Measurements from ENCODE around the gene FLCN.

The FLCN gene

DNA sequence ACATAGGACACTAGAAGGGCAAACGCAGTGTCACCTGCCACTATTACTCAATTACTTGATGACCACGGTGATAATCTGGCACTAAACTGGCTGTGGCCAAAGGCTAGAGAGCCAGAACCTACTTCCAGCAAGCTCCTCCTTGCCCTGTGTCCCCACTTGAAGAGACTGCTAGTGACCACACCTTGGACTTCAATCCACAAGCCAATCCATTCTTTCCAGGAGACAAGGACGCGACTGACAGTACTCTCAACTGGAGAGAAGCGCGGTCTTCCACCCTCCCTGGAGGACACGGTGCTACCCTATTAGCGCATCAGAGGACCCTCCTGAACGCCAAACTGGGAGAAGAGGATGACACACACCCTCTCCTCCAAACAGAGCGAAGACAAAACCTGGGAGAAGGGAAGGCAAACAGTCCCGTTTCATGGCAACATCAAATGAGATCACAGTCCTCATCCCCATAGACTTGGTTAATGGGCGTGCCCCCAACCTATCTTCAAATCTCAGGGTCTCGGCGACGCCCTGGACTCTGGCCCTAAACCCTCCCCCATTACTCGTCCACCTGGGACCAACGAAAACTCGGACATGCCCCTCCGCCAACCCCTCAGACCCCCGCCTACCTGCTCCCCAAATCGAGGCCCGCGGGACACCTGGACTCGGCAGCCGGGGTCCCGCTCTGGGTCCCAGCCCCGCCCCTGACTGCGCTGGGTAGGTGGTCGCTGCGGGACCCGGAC is 508 bp downstream of the FLCN start:
- peak in 1 of 3 donors; percentile 13 for DNase-seq (ENCODE audit: low read depth in 3 of 3)

DNA sequence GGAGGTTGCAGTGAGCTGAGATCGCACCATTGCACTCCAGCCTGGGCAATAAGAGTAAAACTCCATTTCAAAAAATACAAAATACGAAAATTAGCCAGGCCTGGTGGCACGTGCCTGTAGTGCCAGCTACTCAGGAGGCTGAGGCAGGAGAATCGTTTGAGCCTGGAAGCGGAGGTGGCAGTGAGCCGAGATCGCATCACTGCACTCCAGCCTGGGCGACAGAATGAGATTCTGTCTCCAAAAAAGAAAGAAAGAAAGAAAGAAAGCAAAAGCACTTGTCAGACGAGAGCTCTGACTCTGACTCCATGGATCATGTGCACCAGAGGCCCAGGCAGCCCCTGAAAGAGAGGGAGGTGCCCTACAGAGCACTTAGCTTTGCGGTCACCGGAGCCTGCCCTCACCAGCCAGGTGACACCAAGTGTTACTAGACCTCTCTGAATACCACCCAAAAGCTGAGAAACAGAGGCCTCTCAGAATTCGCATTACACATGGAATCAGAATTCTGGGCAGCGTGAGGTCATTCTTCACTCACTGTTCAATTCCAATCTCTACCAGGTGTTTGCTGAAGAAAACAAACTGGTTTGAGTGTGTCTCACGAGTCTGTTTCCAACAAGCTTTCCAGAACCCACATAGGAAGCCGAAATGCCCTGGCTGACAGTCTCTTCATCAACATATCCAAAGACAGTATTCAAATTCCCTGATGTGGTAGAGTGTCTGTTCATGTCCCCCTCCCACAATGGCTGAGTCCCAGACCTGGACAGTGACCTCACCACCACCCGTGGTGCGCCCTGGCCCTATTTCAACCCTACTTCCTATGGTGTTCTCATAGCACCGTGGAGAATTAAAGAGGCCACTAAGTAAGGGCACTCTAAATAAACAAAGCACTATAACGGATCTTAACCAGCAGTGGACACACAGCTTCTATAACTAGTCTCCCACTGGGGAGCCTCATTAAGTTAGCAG is 1.5 kb downstream of the FLCN start:
- DNase-seq (ENCODE audit: low read depth in 3 of 3), result no peak

DNA sequence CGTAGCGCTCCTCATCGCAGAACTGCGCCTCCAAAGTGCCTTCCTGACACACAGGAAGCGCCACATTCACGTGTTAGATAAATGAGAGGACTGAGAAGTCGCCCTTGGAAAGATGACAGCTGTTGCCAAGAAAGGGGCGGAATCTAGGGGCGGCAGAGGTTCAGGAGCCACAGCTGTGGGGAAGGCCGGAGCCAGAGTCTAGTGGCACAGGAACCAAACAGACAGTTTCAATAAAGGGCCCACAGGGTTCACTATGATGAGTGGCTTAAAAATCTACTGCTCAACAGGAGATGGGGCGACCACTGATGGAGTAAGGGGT is 4.7 kb downstream of the FLCN start:
- DNase-seq (ENCODE audit: low read depth in 3 of 3), result no peak

- no peak for DNase-seq (ENCODE audit: low read depth in 3 of 3)
Measured at GRCh38 chr17:17231621-17232302, 5.2 kb downstream of the FLCN start.

DNA sequence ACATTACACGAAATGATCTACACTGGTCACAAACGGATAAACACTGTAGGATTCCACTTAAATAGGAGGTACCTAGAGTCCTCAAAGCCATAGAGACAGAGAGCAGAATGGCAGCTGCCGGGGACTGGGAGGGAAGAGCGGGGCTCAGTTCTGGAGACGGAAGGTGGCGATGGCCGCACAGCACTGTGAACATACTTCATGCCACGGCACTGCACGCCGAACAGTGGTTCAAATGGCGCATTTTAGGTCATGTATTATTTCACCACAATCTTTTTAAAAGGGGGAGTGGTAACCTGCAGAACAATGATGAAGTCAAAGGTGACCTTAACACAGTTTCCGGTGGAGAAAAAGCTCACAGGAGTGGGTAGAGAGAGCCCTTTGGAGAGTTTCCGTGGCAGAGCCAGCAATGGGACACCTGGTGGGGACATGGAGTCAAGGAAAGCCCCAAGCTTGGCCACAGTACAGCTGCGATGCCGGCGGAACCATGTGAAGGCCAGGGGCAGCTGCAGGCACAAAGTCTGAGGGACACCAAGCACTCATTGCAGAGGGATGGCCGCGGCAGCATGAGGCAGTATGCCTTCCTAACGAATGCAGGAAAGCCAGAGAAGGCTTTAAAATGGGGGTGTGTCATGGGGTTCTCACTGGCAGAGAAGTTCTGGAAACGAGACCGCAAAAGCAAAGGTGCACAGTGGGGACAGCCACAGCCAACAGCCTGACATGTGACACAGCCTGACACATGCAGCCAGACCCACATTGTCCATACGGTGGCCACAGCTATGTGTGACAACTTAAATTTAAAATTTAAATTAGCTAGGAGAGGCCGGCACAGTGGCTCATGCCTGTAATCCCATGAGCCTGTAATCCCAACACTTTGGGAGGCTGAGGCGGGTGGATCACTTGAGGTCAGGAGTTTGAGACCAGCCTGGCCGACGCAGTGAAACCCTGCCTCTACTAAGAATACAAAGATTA is 7.3 kb downstream of the FLCN start:
- DNase-seq (ENCODE audit: low read depth in 3 of 3), result no peak

DNA sequence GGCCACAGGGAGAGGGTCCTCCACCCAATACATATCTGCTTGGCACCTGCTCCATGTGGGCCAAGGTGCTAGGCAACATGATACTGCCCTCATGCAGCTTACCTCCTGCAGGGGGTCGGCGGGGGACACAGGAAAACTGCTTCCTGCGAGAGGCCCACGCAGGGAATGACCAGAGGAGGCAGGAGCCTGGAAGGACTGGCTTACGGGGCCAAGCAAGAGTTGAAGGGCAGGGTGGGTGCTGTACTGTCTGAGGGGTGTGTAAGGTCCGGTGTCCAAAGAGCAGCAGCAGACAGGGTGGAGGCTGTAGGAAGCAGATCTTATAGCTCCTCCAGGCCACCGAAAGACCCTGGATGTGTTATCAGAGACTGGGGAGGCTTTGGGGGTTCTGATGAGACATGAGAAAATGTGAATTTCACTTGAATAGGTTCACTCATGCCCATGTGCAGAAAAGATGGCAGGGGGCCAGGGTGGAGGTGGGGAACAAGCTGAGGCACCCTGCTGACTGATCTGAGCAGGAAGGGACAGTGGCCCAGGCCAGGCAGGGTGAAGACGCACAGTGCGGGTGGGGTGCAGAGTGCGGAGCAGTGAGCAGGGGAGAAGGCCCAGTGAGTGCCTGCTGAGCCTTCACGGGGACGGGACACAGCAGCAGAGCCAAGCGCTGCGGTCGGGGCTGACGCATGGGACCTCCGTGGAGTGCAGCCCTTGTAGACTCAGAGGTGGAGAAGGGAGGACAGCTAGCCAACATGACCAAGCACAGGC is 8.3 kb downstream of the FLCN start:
- no peak for DNase-seq (ENCODE audit: low read depth in 3 of 3)

DNA sequence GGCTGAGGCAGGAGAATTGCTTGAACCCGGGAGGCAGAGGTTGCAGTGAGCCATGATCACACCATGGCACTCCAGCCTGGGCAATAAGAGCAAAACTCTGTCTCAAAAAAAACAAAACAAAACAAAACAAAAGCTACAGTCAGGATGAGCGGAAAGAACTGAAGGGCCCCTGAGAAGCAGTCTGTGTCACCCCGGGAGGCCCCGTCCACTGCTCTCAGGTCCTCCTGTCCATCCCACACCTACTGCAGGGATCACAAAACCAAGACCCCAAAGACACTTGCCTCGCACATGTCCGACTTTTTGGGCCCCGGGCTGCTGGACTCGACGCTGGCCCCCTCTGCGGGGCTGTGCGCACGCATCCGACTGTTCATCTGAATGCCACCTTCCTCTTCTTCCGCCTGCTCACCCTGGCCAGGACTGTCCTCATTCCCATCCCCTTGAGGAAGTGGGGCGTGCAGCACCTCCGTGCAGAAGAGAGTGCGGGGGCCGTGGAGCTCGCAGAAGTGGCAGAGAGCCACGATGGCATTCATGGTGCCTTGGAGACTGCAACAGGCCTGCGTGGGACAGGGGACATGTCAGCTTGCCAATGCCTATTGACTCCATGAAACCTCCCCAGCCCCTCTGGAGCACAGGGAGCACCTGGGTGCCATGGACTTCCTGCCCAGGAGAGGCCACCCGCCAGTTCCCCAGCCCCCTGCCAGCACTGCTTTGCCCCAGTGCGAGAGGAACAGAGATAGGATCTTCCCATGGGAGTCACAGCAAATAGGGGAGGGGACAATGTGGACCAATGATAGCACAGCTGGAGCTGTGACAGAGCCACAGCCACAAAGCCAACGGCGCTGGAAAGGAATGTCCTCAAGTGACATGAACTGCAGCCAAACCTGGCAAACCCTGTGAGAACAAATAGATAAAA is 9.1 kb downstream of the FLCN start:
- no peak for DNase-seq (ENCODE audit: low read depth in 3 of 3)

DNA sequence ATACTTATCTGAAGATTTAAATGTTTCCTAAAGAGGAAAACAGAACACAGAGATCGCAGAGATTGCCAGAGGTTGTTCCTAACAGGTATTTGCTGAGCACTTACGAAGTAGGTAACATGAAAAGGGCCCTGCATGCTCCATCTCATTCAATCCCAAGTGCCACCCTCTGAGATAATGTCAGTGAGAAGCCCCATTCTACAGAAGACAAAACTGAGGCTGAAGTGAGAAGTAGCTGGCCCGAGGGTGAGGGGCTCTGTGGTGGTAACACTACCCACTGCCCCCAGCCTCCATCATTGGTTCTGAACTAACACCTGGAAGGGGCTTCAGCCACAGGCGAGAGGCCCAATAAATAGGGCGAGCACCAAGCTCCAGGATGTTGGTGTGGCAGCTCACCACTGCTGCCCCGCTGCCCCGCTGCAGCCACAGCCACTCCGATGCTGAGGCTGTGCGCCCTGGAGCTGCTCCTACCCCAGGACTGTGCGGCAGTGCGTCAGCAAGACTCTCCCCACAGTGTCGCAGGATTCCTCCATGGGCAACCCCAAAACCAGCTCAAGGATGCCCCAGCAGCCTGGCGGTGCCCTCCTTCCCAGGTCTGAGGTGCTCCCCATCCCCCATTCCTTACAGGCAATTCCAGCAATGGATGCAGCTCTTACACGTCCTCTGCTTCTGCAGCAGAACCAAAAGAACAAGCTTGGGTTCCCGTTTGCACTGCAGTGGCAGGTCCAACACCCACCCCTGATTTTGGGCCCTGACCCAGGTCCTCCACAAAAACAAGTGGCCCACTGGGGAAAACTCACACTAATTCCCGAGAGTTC is 10.3 kb downstream of the FLCN start:
- no peak for DNase-seq (ENCODE audit: low read depth in 3 of 3)

DNA sequence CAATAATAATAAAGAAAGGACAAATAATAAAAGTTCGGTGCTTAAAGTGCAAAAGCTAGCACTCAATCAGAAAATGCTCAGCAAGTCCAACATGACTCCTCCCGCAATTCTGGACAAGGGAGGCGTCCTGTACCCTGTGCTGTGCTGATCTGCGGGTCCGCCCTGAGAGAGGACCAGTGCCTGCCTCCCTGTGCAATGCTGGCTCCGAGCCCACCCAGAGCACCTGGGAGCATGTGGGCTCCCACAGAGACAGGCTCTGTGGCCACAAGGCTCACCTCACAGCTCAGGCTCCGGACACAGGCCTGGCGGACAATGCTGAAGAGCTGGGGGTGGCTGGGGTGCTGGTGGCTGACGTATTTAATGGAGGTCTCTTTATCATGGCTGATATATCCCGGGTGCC is 11.1 kb downstream of the FLCN start:
- DNase-seq (ENCODE audit: low read depth in 3 of 3), result no peak

DNA sequence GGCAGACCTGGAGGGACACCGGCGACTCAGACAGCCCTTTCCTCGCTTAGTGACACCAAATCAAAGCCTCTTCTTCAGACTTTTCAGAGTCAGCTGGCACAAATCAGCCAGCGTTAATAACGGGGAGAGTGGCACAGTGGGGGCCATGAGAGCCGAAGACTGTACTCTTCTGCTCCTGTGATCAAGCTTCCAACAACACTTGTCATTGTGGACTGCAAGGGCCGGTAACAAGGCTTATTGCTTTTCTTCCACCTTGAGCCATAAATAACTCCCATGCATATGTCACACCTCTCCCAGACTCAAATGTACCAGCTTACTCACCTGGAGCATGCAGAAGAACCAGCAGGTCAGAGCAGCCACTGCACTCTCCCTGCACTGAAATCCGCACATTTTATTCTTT is 12.8 kb downstream of the FLCN start:
- no peak for DNase-seq (ENCODE audit: low read depth in 3 of 3)

GRCh38 chr17:17223736-17224135 is 13.2 kb downstream of the FLCN start:
- DNase-seq (ENCODE audit: low read depth in 3 of 3), result no peak

GRCh38 chr17:17221329-17221728 is 15.6 kb downstream of the FLCN start:
- no peak for DNase-seq (ENCODE audit: low read depth in 3 of 3)

DNA sequence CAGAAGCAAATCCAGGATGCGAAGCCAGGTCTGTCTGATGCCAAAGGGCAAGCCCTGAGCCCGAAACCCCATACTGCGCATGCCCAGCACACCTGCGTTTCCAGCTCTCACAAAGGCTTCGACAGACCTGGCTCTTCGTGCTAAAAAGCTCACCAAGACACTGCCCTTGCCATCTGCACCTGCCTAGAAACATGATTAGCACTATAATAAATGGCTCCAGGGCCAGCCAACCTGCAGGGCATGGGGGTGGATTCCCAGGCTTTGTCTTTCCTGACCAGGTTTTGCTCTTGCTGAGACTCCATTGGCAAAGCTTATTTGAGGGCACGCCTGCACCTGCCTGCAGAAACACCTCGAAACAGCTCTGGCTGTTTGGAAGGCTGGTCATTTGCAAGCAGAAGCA is 16.4 kb downstream of the FLCN start:
- DNase-seq (ENCODE audit: low read depth in 3 of 3), result no peak

- no peak for DNase-seq (ENCODE audit: low read depth in 3 of 3)
Measured at GRCh38 chr17:17217995-17218394, 19.0 kb downstream of the FLCN start.

DNA sequence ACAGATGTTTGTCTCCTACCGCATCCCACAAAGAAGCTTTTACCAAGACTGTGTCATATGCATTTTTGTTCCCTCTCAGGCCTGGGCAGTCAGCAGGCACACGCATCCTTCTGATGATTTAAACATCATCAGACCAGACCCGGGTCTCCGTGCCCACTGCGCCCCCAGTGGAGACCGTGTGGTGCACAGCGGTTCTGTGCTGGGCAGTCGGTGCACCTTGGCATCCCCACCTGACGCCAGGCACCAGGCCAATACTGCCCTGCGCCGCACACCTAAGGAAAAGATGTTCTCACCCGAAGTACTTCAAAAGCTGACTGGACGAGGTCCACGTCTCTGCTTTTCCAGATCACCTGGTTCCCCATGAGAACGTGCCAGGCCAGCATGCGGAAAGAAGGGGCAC is 20.2 kb downstream of the FLCN start:
- DNase-seq (ENCODE audit: low read depth in 3 of 3), result no peak

- no peak for DNase-seq (ENCODE audit: low read depth in 3 of 3)
Measured at GRCh38 chr17:17216236-17216635, 20.7 kb downstream of the FLCN start.

GRCh38 chr17:17215575-17215974 is 21.4 kb downstream of the FLCN start:
- DNase-seq (ENCODE audit: low read depth in 3 of 3), result no peak

- DNase-seq (ENCODE audit: low read depth in 3 of 3), result no peak
Measured at GRCh38 chr17:17214646-17215436, 22.1 kb downstream of the FLCN start.
